Measurements from ENCODE around the gene NCK1.
A peak's percentile ranks its signal among the peaks of the same experiment; 100 is the strongest.
"Not testable (repeated sequence)": the region's sequence is repeated elsewhere in the genome, so short reads cannot be mapped to it uniquely, and the experiment has no call there.

Gene NCK1

DNA sequence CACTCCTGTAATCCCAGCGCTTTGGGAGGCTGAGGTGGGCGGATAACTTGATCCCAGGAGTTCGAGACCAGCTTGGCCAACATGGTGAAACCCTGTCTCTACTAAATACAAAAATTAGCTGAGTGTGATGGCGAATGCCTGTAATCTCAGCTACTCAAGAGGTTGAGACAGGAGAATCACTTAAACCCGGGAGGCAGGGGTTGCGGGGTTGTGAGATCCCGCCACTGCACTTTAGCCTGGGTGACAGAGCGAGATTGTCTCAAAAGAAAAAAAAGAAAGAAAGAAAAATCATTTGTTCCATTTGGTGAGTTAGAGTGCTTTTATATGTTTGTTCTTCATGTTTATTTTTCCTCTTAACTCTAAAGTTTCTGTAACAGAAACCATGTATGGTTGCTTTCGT is 7.3 kb downstream of the NCK1 start:
- DNase-seq, result no peak

DNA sequence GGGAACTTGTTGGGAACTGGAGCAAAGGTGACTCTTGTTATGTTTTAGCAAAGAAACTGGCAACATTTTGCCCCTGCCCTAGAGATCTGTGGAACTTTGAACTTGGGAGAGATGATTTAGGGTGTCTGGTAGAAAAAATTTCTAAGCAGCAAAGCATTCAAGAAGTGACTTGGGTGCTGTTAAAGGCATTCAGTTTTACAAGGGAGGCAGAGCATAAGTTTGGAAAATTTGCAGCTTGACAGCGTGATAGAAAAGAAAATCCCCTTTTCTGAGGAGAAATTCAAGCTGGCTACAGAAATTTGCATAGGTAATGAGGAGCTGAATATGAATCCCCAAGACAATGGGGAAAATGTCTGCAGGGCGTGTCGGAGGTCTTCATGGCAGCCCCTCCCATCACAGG is 10.2 kb downstream of the NCK1 start:
- not testable (repeated sequence) for DNase-seq

DNA sequence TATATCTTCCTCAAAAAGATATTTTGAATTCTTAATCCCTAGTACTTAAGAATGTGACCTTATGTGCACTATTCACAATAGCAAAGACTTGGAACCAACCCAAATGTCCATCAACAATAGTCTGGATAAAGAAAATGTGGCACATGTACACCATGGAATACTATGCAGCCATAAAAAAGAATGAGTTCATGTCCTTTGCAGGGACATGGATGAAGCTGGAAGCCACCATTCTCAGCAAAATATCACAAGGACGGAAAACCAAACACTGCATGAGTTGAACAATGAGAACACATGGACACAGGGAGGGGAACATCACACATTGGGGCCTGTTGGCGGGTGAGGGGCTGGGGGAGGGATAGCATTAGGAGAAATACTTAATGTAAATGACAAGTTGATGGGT is 17.5 kb downstream of the NCK1 start:
- not testable (repeated sequence) for DNase-seq

DNA sequence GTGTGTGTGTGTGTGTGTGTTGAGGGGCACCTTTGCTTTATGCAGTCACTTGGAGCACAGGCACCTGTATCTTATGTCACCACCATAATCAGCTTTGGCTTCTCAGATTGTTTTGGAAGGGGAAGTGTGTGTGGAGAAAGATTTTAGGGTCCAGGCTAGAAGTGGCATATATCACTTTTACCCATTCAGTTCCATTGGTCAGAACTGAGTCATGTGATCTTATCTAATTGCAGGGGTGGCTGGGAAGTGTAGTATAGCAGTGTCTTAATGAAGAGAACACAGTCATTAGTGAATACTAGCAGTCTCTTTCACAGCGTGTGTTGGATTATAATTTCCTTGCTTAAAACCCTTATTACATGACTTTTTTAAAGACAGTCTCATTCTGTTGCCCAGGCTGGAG is 20.6 kb downstream of the NCK1 start:
- DNase-seq, result peak; percentile 64

DNA sequence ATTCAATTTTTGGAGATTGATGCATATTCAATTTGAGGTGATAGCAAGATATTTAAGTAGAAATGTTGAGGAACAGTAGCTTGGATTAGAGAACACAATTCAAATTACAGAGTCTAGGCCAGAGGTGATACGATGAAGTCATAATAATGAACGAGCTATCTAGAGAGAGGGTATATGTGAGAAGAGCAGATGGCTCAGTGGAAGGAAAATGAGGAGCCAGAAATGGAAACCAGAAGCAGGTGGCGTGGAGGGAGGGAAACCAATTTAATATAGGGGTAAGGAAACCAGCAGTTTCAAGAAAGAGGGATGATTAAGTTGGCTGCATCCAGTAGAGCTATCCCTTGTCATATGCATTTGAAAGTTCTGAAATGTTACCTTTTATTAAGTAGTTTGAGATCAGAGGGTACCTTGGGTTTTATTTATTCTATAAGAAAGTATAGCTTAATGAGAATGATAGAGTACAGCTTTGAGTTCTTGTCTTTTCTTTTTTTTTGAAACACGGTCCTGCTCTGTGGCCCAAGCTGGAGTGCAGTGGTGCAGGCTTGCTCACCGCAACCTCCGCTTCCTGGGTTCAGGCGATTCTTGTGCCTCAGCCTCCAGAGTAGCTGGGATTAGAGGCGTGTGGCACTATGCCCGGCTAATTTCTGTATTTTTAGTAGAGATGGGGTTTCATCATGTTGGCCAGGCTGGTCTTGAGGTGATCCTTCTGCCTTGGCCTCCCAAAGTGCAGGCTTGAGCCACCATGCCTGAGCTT is 22.1 kb downstream of the NCK1 start:
- no peak for DNase-seq

DNA sequence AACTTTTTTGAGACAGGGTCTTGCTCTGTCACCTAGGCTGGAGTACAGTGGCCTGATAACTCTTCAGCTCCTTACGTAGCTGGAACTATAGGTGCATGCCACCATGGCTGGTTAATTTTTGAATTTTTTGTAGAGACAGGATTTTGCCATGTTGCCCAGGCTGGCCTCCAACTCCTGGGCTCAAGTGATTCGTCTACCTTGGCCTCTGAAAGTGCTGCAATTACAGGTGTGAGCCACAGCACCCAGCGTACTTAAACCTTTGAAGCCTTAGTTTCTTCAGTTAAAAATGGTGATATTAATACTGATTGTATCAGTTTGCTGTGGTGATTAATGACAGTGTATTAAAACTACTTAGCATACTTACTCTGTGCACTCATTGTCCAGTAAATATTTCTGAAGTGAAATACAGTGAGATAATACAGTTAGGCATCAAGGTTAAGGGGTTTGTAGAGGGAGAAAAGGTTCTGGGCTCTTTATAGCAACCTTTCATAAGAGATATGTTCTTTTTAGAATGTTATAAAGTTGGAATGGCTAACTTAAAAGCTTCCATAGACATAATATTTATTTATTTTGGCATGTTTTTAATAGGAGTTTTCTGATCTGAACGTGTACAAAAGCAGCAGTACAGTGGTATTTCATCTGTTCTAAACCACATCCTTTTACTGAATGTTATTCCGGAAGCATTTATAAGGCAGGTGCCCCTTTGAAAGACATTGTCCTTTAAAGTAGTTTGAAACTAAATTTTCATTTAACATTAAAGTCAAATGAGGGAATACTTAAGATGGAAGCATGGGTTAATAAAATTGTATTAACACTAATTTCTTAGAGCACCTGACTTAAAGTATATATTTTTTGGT is 23.6 kb downstream of the NCK1 start:
- DNase-seq, result no peak

DNA sequence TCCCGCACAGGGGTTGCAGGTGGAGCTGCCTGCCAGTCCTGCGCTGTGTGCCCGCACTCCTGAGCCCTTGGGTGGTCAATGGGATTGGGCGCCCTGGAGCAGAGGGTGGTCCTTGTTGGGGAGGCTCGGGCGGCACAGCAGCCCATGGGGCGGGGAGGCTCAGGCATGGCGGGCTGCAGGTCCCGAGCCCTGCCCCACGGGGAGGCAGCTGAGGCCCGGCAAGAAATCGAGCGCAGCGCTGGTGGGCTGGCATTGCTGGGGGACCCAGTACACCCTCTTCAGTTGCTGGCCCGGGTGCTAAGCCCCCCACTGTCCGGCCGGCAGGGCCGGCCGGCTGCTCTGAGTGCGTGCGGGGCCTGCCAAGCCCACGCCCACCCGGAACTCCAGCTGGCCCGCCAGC is 27.9 kb downstream of the NCK1 start:
- no peak for DNase-seq

DNA sequence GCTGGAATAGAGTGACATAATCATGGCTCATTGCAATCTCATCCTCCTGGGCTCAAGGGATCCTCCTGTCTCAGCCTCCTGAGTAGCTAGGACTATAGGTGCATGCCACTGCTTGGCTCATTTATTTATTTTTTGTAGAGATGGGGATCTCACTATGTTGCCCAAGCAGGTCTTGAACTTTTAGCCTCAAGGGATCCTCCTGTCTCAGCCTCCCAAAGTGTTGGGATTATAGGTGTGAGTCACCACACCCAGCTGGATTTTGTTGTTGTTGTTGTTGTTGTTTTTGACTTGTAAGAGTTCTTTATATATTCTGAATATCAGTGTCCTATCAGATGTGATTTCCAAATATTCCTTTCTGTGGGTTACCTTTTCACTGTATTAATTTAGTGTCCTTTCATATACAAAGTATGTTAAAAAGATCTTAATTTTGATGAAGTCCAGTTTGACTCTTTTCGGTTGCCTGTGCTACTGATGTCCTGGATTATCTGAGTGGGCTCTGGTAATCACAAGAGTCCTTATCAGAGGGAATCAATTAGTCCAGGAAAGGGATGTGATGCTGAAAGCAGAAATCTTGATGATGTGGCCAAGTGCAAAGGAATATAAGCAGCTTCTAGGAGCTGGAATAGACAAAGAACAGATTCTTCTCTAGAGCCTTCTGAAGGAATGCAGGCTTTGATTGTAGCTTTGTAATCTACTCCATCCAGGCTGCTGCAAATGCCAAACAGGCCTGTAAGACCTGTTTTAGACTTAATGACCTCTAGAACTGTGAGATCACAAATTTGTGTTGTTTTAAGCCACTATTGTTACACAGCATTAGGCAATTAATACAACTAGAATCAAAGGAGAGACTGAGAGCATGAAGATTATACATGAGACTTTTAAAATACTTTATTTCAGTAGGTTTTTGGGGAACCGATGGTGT is 30.2 kb downstream of the NCK1 start:
- DNase-seq, result no peak

DNA sequence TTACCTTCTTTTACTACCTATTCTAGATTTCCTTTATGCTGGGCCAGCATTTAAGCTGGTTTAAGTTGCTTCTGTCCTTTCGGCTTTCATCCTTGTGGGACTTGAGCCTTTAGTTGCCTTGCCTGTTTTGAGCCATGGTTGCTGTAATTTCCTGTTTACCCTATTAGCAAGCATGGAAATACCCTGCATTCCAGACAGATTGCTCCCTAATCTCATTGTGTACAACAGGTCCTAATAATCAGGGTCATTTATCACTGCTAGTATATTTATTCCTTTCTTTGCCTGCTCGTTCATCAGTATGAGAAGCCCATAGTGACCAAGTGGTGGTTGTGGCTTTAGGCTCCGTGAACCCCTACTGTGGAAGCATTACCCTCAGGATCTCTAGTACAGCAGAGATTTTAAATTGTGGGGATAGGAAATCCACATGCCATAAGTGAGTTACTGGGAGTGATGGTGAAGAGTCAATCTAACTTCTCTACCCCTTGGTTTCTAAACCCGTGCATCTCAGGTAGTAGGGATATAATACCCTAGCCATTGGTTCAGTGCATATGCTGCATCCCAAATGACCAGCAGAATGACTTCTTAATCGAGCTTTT is 31.9 kb downstream of the NCK1 start:
- DNase-seq, result no peak

DNA sequence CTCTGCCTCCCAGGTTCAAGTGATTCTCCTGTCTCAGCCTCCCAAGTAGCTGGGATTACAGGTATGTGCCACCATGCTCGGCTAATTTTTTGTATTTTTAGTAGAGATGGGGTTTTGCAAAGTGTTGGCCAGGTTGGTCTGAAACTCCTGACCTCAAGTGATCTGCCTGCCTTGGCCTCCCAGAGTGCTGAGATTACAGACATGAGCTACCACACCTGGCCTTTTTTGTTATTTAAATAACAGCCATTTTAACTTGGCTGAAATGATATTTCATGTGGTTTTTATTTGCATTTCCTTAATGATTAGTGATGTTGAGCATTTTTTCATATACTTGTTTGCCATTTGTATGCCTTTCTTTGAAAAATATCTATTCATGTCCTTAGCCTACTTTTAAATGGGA is 35.2 kb downstream of the NCK1 start:
- DNase-seq, result not testable (repeated sequence)

DNA sequence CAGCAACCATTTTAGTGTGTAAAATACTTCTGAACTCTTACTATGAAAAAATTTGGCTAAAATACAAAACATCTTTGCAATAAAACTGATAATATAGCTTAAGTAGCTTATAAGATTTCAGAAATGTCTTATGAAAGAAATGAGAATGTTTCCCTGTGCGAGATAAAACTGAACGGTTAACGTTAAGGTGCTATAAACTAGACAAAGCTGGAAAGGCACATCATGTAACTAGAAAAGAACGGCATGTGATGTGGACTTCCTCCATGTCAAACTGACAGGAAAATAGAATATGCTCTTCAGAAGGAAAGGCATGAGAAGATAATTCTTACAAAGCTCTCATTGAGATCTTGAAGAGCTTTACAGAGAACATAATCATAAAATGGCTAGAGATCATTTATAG is 36.5 kb downstream of the NCK1 start:
- no peak for DNase-seq

DNA sequence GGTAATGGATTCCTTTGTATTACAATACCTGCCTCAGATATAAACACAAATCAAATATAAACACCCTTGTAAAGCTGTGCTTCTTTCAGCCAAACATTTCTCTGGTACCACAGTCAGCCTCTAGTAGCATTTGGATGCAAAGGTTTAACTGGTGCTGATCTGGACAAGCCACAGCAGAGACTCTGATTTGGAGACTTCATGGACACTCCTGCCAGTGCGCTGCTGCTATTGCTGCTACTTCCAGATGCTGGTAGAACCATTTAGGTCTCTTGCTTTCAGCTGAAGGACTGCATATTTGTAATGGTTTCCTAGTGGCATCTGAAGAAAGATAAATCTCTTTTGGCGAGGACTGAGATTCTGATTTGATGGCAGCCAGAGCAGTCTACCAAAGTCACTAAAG is 36.9 kb downstream of the NCK1 start:
- DNase-seq, result peak; percentile 45

DNA sequence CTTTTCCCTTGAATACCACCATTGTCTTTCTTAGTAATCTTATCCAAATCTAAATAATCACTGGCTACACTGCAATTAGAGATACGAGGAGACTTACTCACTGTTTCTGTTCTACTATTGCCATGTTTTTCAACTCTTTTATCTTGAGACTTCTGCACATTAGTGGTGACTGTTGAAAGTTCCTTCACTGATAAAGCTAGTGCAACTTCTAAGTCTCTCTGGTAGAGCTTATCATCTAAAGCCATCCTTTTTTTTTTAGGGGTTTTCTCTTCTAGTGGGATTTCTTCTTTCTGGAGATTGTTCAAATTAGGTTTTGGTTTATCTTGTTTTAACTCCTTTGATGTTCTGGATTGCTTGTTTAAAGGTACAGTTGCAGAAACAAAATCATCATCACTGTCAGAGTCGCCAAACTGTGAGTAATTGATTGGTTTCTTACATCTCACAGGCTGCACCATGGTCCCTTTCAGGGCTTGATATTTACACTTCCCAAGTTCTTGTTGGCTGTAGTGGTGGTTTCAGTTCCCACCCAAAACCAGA is 37.7 kb downstream of the NCK1 start:
- peak; percentile 91 for DNase-seq

DNA sequence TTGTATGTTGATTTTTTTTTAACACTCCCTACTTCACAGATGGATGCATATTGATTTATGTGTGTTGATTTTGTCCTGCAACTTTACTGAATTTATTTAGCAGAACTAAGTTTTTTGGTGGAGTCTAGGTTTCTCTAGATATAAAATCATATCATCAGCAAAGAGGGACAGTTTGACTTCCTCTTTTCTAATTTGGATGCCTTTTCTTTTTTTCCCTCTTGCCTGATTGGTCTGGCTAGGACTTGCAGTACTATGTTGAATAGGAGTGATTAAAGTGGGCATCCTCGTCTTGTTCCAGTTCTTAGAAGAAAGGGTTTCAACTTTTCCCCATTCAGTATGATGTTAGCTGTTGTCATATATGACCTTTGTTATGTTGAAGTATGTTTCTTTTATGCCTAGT is 38.7 kb downstream of the NCK1 start:
- peak; percentile 85 for DNase-seq

DNA sequence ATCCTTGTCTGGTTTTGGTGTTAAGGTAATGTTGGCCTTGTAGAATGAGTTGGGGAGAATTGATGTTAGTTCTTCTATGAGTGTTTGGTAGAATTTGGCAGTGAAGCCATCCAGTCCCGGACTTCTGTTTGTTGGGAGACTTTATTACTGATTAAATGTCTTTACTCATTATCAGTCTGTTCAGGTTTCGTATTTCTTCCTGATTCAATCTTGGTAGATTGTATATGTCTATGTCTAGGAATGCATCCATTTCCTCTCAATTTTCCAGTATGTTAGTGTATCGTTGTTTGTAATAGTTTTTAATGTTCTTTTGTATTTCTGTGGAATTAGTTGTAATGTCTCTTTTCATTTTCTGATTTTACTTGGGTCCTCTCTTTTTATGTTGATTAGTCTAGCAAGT is 39.4 kb downstream of the NCK1 start:
- DNase-seq, result no peak

DNA sequence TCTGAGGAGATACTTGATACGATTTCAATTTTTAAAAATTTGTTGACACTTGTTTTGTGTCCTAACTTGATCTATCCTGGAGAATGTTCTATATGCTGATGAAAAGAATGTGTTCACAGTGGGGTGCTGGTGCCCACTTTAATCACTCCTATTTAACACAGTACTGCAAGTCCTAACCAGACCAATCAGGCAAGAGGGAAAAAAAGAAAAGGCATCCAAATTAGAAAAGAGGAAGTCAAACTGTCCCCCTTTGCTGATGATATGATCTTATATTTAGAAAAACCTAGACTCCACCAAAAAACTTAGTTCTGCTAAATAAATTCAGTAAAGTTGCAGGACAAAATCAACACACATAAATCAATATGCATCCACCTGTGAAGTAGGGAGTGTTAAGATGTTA is 40.5 kb downstream of the NCK1 start:
- DNase-seq, result peak; percentile 67

DNA sequence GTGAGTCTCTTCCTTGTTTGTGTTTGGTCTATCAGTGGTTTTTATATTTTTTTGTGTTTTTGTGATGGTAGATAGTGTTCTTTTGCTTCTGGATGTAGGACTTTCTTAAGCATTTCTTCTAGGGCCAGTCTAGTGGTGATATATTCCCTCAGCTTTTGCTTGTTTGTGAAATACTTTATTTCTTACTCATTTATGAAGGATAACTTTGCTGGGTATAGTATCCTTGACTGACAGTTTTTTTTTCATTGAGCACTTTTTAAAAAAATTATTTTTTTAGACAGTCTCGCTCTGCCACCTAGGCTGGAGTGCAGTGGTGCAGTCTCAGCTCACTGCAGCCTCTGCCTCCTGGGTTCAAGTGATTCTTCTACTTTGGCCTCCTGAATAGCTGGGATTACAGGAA is 41.9 kb downstream of the NCK1 start:
- DNase-seq, result no peak

DNA sequence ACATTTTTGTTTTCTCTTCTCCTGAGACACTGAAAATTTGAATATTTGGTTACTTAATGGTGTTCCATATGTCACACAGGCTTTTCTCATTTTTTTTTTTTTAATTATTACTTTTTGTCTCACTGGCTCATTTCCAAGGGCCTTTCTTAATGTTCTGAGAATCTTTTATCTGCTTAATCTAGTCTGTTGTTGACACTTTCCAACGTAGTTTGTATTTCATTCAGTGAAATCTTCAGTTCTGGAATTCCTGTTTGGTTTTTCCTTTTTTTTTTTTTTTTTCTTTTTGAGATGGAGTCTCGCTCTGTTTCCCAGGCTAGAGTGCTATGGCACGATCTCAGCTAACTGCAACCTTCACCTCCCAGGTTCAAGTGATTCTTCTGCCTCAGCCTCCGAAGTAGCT is 42.7 kb downstream of the NCK1 start:
- DNase-seq, result no peak

DNA sequence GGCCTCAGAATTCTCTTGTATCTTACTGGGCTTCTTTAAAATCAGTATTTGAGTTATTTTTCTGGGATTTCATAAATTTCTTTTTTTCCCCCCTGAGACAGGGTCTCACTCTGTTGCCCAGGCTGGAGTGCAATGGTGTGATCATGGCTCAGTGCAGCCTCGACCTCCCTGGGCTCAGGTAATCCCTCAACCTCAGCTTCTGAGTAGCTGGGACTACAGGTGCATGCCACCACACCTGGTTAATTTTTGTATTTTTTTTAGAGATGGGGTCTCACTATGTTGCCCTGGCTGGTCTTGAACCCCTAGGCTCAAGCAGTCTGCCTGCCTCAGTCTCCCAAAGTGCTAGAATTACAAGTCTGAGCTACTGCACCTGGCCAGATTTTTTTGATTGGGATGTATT is 43.5 kb downstream of the NCK1 start:
- DNase-seq, result no peak

DNA sequence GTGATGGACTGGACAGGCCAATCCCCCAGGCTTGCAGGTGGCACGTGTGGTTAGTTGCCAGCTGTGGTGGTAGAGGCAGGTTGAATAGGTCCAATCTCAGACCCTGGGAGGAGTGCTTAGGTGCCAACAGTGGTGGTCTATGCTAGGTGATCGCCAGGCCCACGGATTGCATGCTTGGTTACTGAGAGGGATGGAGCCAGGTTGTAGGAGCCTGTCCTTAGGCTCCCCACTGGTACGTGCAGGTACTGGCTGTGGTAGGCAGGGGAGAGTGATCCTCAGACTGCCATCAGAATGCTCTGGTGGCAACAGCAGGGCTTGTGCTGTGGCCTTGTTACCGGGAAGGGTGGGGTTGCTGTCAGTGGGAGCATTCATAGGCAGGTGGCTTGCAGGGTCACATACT is 44.7 kb downstream of the NCK1 start:
- DNase-seq, result no peak

DNA sequence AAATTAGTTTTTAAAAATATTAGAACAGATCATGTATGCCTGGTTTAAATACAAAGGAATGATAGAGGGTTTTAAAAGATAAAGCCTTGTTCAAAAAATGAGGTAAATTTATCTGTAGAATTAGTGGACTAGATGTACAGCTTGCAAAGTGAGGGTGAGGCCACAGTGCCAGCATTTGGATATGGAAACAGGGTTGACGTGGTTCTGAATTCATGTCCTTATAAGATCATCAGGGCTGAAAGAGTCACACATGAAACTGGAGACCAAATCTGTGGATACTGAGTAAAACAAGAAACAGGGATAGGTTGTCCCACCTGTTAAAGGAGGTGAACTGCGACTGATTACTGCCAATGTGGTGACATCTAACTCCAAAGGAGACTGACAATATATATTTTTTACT is 46.3 kb downstream of the NCK1 start:
- DNase-seq, result no peak

DNA sequence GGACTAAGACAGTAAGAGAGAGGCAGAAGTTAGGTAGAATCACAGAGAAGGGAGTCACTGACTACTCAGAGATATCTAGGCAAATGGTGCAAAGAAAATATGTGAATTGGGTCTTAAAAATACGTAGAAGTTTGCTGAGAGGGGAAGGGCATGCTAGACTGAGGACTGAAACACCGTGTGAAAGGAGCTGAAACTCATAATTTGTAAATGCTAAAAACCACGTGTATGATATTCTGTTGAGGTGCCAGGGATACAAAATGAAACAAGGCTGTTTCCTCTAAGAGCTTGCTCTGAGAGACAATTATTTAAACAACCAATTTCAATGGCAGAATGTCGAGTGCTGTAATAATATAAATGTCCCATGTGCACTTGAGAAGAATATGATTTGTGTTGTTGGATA is 47.2 kb downstream of the NCK1 start:
- no peak for DNase-seq

DNA sequence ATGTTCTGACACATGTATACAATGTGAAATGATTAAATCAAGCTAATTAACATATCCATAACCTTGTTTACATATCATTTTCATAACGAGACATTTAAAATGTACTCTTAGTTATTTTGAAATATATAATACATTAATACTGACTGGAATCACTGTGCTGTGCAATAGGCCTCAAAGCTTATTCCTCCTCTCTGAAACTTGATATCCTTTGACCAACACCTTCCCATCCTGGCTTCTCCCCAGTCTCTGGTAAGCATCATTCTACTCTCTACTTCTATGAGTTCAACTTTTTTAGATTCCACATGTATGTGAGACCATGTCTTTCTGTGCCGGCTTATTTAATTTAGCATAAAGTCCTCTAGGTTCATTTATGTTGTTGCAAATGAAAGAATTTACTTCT is 48.7 kb downstream of the NCK1 start:
- DNase-seq, result no peak
